H9 (cell line): Measurements from ENCODE around the gene SKIC3. TPM values are rescaled to one million over a fixed set of nuclear protein-coding genes. Genes with fewer than 3 reads are reported as not detected.

Experiments
- DNase-seq: peaks from one replicate; pipeline ENCODE4 v3.0.0-alpha.2; 2017
- H2AFZ ChIP-seq: one replicate; pipeline ENCODE4 v1.6.1; 2013; ENCODE audit warnings: mild to moderate bottlenecking, low read length, control low read depth, moderate library complexity
- H2AK5ac ChIP-seq: 2 replicates; pipeline ENCODE4 v1.6.1; 2013; ENCODE audit warnings: low read length, control low read depth, mixed read lengths; ENCODE audit not compliant: insufficient read length
- H2BK120ac ChIP-seq: one replicate; pipeline ENCODE4 v1.6.1; 2013; ENCODE audit warnings: low read depth, mild to moderate bottlenecking, low read length, control low read depth, inconsistent platforms; ENCODE audit not compliant: poor library complexity, severe bottlenecking
- H2BK12ac ChIP-seq: 2 replicates; pipeline ENCODE4 v1.6.1; 2013; ENCODE audit warnings: low read length, control low read depth, mixed read lengths, low read depth; ENCODE audit not compliant: insufficient read length
- H2BK15ac ChIP-seq: 2 replicates; pipeline ENCODE4 v1.6.1; 2013; ENCODE audit warnings: low read depth, low read length, control low read depth
- H2BK20ac ChIP-seq: one replicate; pipeline ENCODE4 v1.6.1; 2013; ENCODE audit warnings: low read depth, mild to moderate bottlenecking, low read length, control low read depth, inconsistent platforms; ENCODE audit not compliant: poor library complexity, severe bottlenecking
- H2BK5ac ChIP-seq: 2 replicates; pipeline ENCODE4 v1.6.1; 2013; ENCODE audit warnings: low read length, control low read depth, mixed read lengths; ENCODE audit not compliant: insufficient read length
- H3K14ac ChIP-seq: 2 replicates; pipeline ENCODE4 v1.6.1; 2013; ENCODE audit warnings: low read length, control low read depth; ENCODE audit not compliant: insufficient read depth
- H3K18ac ChIP-seq: 2 replicates; pipeline ENCODE4 v1.6.1; 2013; ENCODE audit warnings: low read depth, mild to moderate bottlenecking, mixed read lengths, low read length, control low read depth; ENCODE audit not compliant: insufficient read length
- H3K23ac ChIP-seq: 2 replicates; pipeline ENCODE4 v1.6.1; 2013; ENCODE audit warnings: low read length, control low read depth, mixed read lengths, low read depth; ENCODE audit not compliant: insufficient read length
- H3K23me2 ChIP-seq: 2 replicates; pipeline ENCODE4 v1.6.1; 2013; ENCODE audit warnings: low read depth, mild to moderate bottlenecking, mixed read lengths, low read length, control low read depth; ENCODE audit not compliant: insufficient read length, poor library complexity, severe bottlenecking
- H3K27ac ChIP-seq: 2 replicates; pipeline ENCODE4 v1.5.1; 2013; ENCODE audit warnings: low read length, control low read depth, mixed read lengths, low read depth; ENCODE audit not compliant: insufficient read length
- H3K27me3 ChIP-seq: 2 replicates; pipeline ENCODE4 v1.6.1; 2013; ENCODE audit warnings: low read length, control low read depth, inconsistent platforms; ENCODE audit not compliant: insufficient read depth
- H3K4ac ChIP-seq: 2 replicates; pipeline ENCODE4 v1.6.1; 2013; ENCODE audit warnings: low read depth, mild to moderate bottlenecking, control low read depth, inconsistent platforms, low read length, moderate library complexity
- H3K4me1 ChIP-seq: 2 replicates; pipeline ENCODE4 v1.6.1; 2013; ENCODE audit warnings: low read length, control low read depth, inconsistent platforms; ENCODE audit not compliant: insufficient read depth
- H3K4me2 ChIP-seq: 2 replicates; pipeline ENCODE4 v1.6.1; 2013; ENCODE audit warnings: low read length, control low read depth, mixed read lengths; ENCODE audit not compliant: insufficient read length, insufficient read depth
- H3K56ac ChIP-seq: 2 replicates; pipeline ENCODE4 v1.6.1; 2013; ENCODE audit warnings: low read depth, mild to moderate bottlenecking, mixed read lengths, low read length, control low read depth; ENCODE audit not compliant: insufficient read length
- H3K79me1 ChIP-seq: 2 replicates; pipeline ENCODE4 v1.6.1; 2013; ENCODE audit warnings: low read depth, mild to moderate bottlenecking, moderate library complexity, low read length, control low read depth, inconsistent platforms; ENCODE audit not compliant: insufficient read depth, poor library complexity, severe bottlenecking
- H3K79me2 ChIP-seq: 2 replicates; pipeline ENCODE4 v1.6.1; 2013; ENCODE audit warnings: low read length, control low read depth, inconsistent platforms; ENCODE audit not compliant: insufficient read depth
- H3K9ac ChIP-seq: 2 replicates; pipeline ENCODE4 v1.6.1; 2013; ENCODE audit warnings: low read length, control low read depth, mixed read lengths; ENCODE audit not compliant: insufficient read length; ENCODE audit errors: extremely low read depth
- H3K9me3 ChIP-seq: one replicate; pipeline ENCODE4 v1.6.1; 2013; ENCODE audit warnings: low read depth, low read length, inconsistent platforms; ENCODE audit not compliant: control insufficient read depth
- H3T11ph ChIP-seq: one replicate; pipeline ENCODE4 v1.6.1; 2013; ENCODE audit warnings: mild to moderate bottlenecking, low read length, control low read depth, inconsistent platforms
- H4K20me1 ChIP-seq: one replicate; pipeline ENCODE4 v1.6.1; 2013; ENCODE audit not compliant: control insufficient read depth, insufficient read length, insufficient read depth
- H4K5ac ChIP-seq: 2 replicates; pipeline ENCODE4 v1.6.1; 2013; ENCODE audit warnings: low read depth, mild to moderate bottlenecking, mixed read lengths, low read length, control low read depth; ENCODE audit not compliant: insufficient read length
- H4K8ac ChIP-seq: replicated peaks from 2 replicates; pipeline ENCODE4 v1.6.1; 2013; ENCODE audit warnings: low read length, control low read depth, mixed read lengths, low read depth; ENCODE audit not compliant: insufficient read length
- H4K91ac ChIP-seq: 2 replicates; pipeline ENCODE4 v1.6.1; 2013; ENCODE audit warnings: low read depth, mild to moderate bottlenecking, moderate library complexity, mixed read lengths, low read length, control low read depth; ENCODE audit not compliant: insufficient read length
- H3K27ac Mint-ChIP-seq, 3 experiments: 2 replicates in 2 of 3; 3 replicates in 1 of 3; pipeline ENCODE4 v1.8.0; 2020 to 2021; ENCODE audit warnings: mixed read lengths in 3 of 3, mild to moderate bottlenecking in 1 of 3, moderate library complexity in 1 of 3
- H3K27me3 Mint-ChIP-seq: 2 replicates; pipeline ENCODE4 v1.8.0; 2021; ENCODE audit warnings: low read depth, mild to moderate bottlenecking, moderate library complexity, mixed read lengths
- H3K36me3 Mint-ChIP-seq, 3 experiments: 2 replicates in 2 of 3; 3 replicates in 1 of 3; pipeline ENCODE4 v1.8.0; 2020 to 2021; ENCODE audit warnings: low read depth in 3 of 3, mixed read lengths in 3 of 3; ENCODE audit not compliant: insufficient read depth in 1 of 3
- H3K4me1 Mint-ChIP-seq, 2 experiments: 2 replicates each; pipeline ENCODE4 v1.8.0; 2020; ENCODE audit warnings: mixed read lengths in 2 of 2
- H3K4me3 Mint-ChIP-seq, 2 experiments: 2 replicates in 1 of 2; 3 replicates in 1 of 2; pipeline ENCODE4 v1.8.0; 2020 to 2021; ENCODE audit warnings: mild to moderate bottlenecking in 2 of 2, mixed read lengths in 2 of 2, moderate library complexity in 1 of 2
- H3K9me3 Mint-ChIP-seq, 2 experiments: 2 replicates in 1 of 2; 3 replicates in 1 of 2; pipeline ENCODE4 v1.8.0; 2020; ENCODE audit warnings: mild to moderate bottlenecking in 2 of 2, mixed read lengths in 2 of 2, moderate library complexity in 1 of 2
- WGBS: extraction: QIAGEN DNeasy Blood & Tissue Kit; methylation state at CpG from one replicate; pipeline ENCODE4 v1.1.7; 2013; ENCODE audit warnings: missing lambda C conversion rate, low lambda C conversion rate, mixed read lengths; ENCODE audit not compliant: insufficient read length; ENCODE audit errors: extremely low coverage; 5-methylcytosine and 5-hydroxymethylcytosine counted together
- total RNA-seq: library from RNA; stranded (reverse); gene quantifications from 2 replicates; pipeline ENCODE4 v1.2.1, GENCODE V29; 2021
- TF ChIP-seq, protein P1 (sequence below): fragments of 200-600 bp; sonication (generic); conservative IDR thresholded peaks from 3 replicates; pipeline ENCODE4 v1.8.0; 2021; ENCODE audit warnings: antibody characterized with exemption, mild to moderate bottlenecking

The SKIC3 gene
- total RNA-seq, 1 experiment from 2014 or later = 64.7 TPM

- Histone ChIP-seq H3K14ac (no peak overlapping the region), H2BK12ac (no peak overlapping the region), H4K20me1 (no peaks in the 10 kb centered on the region), H3K23ac (no peak overlapping the region), H3K18ac (no peak overlapping the region), H3T11ph (no peak overlapping the region), H2BK20ac (no peak overlapping the region), H4K5ac (no peak overlapping the region), H3K23me2 (no peaks in the 10 kb centered on the region), H3K79me1 (no peaks in the 10 kb centered on the region), H2BK120ac (no peak overlapping the region), H3K4me1 (no peaks in the 10 kb centered on the region), H3K9me3 (no peaks in the 10 kb centered on the region), H4K91ac (no peak overlapping the region), H3K9ac (no peak overlapping the region), H3K27ac (no peak overlapping the region), H2AK5ac (no peak overlapping the region), H3K27me3 (no peaks in the 10 kb centered on the region), H3K79me2 (no peaks in the 10 kb centered on the region), H2BK5ac (no peak overlapping the region), H3K56ac (no peak overlapping the region), H3K4ac (no peak overlapping the region), H2AFZ (no peak overlapping the region), H4K8ac (no peak overlapping the region), H2BK15ac (no peak overlapping the region), H3K4me2 (no peak overlapping the region)
- Mint-ChIP-seq H3K36me3 (no peaks in the 10 kb centered on the region; a peak in 3 of 7 replicates), H3K9me3 (no peaks in the 10 kb centered on the region), H3K4me1 (no peaks in the 10 kb centered on the region), H3K4me3 (no peak overlapping the region), H3K27ac (no peak overlapping the region), H3K27me3 (no peaks in the 10 kb centered on the region)
- TF ChIP-seq, protein P1, sequence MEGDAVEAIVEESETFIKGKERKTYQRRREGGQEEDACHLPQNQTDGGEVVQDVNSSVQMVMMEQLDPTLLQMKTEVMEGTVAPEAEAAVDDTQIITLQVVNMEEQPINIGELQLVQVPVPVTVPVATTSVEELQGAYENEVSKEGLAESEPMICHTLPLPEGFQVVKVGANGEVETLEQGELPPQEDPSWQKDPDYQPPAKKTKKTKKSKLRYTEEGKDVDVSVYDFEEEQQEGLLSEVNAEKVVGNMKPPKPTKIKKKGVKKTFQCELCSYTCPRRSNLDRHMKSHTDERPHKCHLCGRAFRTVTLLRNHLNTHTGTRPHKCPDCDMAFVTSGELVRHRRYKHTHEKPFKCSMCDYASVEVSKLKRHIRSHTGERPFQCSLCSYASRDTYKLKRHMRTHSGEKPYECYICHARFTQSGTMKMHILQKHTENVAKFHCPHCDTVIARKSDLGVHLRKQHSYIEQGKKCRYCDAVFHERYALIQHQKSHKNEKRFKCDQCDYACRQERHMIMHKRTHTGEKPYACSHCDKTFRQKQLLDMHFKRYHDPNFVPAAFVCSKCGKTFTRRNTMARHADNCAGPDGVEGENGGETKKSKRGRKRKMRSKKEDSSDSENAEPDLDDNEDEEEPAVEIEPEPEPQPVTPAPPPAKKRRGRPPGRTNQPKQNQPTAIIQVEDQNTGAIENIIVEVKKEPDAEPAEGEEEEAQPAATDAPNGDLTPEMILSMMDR = no peak
- WGBS = no CpG with 5 or more reads among the region's 3 CpGs
- DNase-seq = no peak
Measured at GRCh38 chr5:95595289-95595931, 40.6 kb upstream of the SKIC3 start.
